HG02642 (cell line): ENCODE results near the gene EAF1.
"Not testable (repeated sequence)": the region's sequence is repeated elsewhere in the genome, so short reads cannot be mapped to it uniquely, and the experiment has no call there.

Experiments
- ATAC-seq: cut with Tn5 transposase; IDR thresholded peaks from one replicate; pipeline ENCODE4 v1.9.1; 2021; ENCODE audit warnings: mild to moderate bottlenecking; ENCODE audit not compliant: unreplicated experiment, poor library complexity

The EAF1 gene

DNA sequence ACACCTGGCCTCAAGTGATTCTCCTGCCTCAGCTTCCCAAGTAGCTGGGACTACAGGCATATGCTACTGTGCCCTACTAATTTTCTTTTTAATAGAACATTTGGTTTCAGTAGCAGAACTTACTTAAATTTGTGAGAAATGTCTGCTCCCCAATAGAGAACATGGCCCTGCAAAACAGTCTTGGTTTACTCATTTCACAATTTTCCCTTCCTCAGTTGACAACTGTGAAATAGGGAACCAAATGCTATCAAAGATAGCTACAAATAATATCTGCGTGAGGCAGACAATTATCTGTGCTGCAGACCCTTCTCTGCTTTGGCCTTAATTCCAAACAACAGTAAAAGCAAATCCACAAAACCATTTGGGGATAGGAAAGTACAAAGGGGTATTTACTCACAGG is 22.6 kb upstream of the EAF1 start:
- ATAC-seq, result no peak

DNA sequence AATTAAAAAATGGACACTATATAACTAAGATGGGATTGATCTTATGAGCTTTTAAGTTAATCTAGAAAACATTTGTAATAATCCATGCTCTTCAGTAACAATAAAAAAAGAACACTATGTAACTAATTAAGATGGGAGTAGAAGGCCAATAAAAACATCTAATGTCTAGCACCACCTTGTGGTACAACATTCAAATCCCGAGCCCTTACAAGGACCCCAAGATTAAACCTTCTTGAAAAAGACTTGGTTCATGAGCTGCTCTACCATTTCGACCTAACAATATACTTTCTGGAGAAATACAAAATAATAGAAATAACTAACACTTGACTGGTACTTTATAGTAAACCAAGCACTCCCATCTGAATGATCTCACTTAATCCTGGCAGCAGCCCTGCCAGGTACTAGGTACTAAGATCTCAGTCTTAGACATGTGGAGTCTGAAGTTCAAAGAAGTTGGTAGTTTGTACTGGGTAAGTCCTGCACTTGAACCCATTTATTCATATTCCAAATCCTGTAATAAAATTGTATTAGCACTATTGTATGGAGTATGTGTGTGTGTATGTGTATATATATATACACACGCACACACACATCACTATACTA is 21.8 kb upstream of the EAF1 start:
- no peak for ATAC-seq

DNA sequence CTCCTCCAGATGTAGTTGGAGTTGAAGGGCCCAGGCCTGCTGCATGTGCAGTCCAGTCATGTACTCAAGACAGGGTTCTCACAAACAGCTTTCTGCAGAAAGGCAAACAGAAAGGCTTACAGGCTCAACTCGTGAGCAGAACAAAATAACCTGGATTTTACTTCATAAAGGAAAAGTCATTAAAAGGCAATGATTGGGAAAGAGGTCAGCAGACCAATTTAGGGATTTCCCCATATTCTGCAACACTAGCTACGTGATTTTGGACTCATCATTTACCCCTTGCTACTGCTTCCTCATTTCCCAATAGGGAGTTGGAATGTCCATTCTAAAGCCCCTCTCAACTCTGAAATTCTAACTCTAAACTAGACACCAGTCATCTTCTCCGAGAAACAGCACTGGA is 18.2 kb upstream of the EAF1 start:
- ATAC-seq, result no peak

DNA sequence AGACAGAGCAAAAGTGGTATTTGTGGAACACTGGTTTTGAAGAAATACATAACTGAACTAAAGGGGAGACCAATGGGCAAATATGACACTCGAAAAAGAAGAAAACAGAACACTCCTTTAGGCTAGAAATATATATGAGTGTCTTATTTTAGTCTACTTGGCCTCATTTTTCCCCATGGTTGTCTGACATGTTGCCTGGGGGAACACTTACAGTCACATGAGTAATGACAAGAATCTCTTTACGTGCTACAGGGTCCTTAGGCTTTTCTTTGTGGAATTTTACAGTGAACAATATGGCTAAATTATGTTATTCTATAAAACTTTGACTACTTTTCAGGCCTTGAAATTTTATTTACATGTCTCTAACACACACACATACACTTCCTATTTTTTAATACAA is 17.6 kb upstream of the EAF1 start:
- no peak for ATAC-seq

DNA sequence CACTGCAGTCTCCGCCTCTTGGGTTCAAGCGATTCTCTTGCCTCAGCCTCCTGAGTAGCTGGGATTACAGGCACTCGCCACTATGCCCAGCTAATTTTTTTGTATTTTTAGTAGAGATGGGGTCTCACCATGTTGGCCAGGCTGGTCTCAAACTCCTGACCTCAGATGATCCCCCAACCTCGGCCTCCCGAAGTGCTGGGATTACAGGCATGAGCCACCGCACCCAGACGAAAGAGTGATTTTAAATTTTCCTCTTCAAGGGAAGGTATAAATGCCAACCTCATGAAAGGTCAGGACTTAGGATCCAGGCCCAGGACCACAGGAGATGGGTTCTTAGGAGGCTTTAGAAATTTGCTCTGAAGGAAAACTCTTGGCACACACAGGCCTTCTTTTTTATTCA is 16.4 kb upstream of the EAF1 start:
- ATAC-seq, result not testable (repeated sequence)

DNA sequence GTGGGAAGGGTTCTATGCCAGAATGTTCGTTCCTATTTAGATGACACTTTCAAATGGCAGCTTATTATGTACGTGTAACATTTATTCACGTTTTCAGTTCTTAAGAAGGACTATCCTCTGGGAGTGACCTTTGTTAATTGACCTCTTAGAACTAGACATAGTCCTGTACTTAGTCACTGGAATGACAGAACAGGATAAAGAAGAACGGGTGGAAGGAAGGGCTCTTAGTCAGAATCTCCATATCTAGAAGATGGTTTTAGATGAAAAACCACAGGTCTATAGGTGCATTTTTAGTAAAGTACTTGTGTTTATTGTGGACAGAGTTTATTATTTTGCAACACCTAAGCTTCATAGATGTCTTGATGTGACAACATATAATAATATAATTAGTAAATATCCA is 6.5 kb upstream of the EAF1 start:
- no peak for ATAC-seq

DNA sequence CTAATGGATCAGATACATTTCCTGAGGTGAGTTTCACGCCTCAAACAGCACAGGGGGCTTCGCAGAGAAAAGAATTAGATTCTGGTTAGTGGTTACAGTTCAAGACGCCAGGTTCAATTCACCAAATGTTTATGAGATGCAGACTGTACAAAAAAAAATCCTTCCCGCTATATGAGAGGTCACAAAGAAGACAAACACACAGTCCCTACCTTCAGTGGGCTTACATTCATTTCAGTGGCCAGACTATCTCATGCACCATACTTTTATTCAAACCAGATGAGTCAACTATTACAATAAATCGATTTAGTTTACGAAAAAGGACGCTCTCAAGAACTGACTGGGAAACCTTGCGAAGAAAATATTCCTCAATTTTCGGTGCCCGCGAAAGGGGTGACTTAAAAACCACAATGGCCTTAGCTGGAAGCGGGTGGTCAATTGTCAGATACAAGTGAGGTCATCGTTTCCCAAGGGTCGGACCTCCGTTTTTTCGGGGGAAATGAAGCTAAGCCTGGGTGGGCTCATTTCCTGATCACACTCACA is 749 bp upstream of the EAF1 start:
- ATAC-seq, result no peak

DNA sequence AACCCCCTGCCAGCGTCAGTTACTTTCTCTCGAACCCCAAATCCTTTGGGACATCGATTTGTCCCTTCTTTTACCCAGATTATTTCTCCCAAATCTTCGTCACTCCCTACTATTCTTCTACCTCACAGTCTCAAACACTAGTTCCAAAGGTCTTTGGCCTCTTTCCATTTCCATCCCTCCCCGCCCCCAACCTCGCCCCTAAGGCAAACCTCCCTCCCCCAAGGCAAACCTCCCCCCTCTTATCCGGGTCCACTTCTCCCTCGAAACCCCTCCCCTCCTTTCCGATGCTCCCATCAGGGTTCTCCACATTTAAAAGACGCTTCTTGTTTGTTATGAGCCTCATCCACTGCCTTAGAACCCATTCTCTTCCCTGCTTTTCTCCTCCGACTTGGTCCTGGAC is 583 bp downstream of the EAF1 start:
- no peak for ATAC-seq

DNA sequence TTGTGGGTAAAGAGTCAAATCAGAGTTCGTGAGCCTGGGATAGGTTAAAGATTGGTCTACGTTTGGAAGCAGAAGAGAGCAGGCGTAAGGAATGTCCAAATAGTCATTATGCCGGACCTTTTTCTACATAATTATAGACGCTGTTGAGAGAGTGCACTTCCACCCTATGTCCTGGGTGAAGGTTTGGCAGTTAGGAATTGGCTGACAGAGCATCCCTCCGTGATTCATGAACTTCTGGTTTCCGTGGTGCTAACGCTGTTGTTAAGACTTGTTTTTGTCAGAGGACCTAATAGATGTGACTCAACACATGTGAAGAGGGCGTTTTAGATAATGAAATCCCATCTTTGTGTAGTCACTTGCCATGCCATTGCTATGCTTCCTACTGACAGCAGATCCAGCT is 1.1 kb downstream of the EAF1 start:
- ATAC-seq, result no peak

DNA sequence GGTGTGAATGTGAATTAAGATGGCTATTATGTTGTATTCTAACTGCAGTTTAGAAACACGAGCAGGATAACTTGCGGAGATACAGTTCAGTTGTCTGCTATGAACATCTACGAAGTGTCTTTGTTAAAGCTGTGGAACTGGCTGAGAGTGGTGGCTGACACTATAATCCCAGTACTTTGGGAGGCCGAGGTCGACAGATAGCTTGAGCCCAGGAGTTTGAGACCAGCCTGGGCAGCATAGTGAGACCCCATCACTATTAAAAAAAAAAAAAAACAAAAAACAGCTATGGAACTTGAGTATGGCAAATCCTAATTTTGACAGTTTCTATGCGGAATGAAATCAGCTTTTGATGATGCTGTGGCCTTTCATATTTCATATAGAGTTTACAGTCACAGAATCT is 1.7 kb downstream of the EAF1 start:
- no peak for ATAC-seq

DNA sequence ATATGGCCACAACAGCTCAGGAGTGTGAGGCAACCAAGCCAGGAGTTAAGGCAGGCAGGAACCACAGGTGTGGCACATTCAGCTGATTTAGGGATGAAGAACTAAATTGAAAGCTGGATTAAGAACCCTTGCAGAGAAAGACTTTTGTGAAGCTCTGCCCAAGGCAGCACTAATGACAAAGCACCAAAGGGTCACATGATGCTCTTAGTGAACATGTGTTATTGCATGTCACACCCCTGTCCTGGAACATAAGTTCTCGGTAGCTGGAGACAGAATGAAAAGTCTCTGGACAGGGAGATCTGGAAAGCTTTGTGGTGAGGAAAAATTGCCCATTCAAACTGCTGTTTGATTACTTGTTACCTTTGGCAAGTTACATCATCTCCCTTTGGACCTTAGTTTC is 3.2 kb downstream of the EAF1 start:
- ATAC-seq, result no peak

DNA sequence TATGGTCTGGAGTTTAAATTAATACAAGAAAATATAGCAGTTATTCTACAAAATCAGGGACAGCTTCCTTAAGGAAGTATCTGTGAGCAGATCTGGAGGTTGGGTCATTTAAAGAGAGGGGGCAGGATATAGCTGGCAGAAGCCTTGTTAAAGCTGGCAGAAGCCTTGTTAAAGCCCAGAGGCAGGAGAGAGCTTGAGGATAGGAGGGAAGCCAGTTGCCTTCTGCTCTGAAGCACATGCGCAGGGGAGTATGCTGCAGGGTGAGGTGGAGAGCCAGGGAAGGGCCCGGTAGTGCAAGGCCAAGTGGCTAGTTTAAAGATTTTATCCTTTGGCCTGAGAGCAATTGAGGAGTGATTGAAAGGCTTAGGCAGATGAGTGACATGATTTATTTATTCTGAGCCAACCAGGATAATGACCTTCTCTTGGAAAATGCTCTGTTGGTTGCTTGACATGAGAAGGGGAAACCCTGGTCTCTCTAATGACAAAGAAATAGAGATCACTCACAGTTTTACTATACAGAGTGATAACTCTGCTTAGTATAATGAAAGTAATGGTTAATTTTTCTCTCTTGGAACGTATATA is 3.9 kb downstream of the EAF1 start:
- ATAC-seq, result no peak

DNA sequence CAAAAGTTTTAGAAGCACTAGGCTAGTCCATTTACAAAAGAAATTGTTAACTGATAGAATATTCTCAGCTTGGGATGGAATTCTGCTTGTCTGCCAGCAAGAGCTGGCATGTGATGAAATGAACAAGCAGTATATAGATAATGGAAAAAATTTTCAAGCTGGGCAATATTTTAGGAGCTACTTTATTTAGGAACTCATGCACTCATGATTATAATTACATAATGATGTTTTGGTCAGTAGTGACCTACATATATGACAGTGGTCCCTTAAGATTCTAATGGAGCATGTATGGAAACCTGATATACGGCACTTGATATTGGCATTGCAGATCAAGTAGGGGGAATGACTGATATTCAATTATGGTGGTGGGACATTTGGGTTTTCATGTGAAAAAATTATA is 6.1 kb downstream of the EAF1 start:
- no peak for ATAC-seq

DNA sequence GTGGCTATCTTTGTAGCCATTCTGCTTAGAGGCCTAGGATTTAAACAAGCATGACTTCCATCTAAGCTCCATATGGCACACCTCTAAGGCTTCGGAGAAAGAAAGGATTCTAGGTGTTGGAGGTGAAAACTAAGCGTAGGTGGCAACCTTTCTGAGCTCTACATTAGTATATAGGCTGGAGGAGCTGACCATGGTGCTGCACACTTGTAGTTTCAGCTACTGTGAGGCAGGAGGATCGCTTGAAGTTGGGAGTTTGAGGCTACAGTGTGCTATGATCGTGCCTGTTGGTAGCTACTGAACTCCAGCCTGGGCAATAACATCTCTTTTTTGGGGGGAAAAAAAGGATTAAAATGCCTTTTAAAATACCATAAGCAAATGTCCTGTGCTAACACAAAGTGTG is 7.4 kb downstream of the EAF1 start:
- no peak for ATAC-seq

DNA sequence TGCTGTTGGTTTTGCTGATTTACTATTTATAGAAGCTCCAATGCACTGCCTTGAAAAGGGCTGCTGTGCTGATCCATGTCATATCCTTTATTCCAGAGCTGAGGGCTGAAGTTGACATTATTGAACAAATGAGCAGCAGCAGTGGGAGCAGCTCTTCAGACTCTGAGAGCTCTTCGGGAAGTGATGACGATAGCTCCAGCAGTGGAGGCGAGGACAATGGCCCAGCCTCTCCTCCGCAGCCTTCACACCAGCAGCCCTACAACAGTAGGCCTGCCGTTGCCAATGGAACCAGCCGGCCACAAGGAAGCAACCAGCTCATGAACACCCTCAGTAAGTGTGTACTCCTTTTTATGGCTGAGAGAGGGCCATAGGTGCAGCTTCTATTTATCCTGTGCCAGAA is 8.8 kb downstream of the EAF1 start:
- ATAC-seq, result no peak

DNA sequence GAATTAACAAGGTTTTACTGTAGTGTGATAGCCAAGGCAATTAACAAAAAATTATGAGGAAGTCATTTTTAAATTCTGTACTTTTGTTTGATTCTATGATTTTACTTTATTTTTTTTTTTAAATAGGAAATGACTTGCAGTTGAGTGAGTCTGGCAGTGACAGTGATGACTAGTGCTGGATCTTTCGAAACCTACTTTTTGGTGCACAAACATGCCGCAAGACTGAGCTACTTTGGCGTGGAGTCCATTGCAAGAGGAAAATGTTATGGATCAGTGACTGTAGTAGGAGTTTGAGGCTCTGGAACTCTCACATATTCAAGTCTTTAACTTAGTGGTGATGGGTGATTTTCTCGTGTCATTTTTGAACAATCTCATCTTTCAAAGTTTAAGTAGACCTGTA is 11.6 kb downstream of the EAF1 start:
- ATAC-seq, result no peak

DNA sequence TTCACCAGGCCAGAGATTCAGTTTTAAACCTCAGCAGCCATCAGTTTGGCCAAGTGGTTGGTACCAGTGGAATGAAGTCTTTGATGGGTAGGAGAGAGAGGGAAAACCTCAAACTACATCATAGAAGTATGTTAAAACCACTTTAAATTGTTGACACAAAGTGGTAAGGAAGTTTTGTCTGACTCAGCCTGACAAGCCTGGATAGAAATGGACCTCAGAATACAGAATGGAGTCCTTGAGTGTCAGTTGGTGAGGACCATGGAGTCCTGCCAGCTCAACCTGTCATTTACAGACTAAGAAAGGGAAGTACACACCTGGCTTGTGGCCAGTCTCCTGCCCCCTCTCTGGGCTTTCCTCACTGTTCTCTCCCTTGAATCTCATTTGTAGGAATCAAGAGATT is 12.1 kb downstream of the EAF1 start:
- ATAC-seq, result no peak

DNA sequence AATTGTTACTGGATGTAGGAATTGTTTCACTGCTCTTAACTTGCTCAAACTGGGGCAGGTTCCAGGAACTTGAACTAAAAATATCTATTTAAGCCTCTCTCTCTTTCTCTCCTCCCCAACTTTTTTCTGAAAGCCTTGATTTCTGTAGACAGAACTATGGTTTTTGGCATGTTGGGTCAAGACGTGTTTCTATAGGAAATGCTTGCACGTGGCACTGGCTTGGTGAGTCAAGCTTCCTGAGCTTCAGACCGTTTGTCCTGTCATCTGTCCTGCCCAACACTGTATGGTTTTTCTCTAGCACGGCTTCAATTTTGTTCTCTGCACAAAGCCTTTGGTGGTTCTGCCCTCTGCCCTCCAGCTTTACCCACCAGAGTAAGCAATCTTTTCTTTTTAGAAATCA is 13.5 kb downstream of the EAF1 start:
- no peak for ATAC-seq

DNA sequence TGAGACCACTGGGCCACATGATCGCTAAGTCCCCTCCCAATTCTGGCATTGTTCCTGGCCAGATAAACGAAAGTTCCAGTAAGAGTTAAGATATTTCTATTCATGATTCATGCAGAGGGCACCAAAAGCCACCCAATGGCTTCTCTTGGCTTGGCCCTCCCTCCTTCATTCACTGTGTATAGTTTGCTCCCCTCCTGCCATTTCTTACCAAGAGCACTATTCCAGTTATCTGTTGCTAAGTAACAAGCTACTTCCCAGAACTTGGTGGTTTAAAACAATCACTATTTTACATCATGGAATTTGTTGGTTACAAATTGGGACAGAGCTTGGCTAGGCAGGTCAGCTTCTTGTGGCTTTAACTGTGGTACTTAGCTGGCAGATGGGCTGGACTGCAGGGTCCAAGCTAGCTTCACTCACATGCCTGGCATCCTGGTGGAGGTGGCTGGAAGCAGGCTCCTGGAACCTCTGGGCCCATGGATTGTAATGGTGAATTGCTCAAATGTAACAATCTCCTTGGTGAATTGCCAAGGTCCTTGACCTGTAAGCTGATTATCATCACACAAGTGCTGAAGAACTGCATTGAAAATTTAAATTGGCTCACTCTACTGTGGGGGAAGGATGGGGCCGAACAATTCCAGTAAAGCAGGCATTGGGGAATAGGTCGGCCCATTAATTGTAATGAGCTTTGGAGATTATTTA is 16.6 kb downstream of the EAF1 start:
- no peak for ATAC-seq

DNA sequence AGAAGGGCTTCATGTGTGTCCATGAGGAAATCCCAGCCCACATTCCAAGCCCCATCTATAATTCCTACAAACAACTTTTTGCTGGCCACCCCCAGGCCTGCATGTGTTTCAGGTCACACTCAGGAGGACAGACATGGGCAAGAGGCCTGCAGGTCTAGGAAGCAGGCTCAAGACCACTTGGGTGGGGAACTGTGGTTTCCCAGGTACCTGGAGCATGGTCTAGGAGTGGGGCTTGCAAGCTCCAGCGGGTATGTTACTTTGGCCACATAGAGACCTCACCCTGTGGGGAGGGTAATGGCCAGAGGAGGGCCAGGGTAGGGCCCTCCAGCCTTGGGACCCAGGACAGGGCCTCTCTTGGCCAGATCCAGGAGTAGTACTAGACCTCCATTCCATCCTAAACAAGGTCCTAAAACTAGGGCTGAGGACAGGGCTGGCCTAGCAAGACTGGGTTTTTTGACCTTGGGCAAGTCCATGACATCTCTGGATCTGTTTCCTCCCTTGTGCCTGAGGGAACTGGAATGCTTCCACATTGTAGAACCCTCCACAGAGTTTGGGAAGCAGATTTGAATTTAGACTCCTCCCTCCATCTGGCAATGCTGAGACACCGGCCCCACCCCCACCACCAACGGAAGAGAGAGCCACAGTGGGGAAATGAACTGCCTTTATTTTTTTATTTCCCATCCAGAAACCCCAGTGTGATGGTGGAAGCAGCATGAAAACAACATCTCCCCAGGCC is 22.3 kb downstream of the EAF1 start:
- ATAC-seq, result no peak
